AG10803 (cell line): ENCODE data around the gene KIFC3.
"Not testable (repeated sequence)": the region's sequence is repeated elsewhere in the genome, so short reads cannot be mapped to it uniquely, and the experiment has no call there.

Experiments
- DNase-seq: peaks from one replicate; pipeline ENCODE4 v3.0.0; 2010; ENCODE audit warnings: low read depth
- H3K4me3 ChIP-seq: 2 replicates; pipeline ENCODE4 v1.5.1; 2011; ENCODE audit warnings: mild to moderate bottlenecking, low read length, control low read depth
- CTCF ChIP-seq: conservative IDR thresholded peaks from 2 replicates; pipeline ENCODE4 v1.5.1; 2011; ENCODE audit warnings: mild to moderate bottlenecking, low read length, control low read depth, inconsistent platforms

The KIFC3 gene

DNA sequence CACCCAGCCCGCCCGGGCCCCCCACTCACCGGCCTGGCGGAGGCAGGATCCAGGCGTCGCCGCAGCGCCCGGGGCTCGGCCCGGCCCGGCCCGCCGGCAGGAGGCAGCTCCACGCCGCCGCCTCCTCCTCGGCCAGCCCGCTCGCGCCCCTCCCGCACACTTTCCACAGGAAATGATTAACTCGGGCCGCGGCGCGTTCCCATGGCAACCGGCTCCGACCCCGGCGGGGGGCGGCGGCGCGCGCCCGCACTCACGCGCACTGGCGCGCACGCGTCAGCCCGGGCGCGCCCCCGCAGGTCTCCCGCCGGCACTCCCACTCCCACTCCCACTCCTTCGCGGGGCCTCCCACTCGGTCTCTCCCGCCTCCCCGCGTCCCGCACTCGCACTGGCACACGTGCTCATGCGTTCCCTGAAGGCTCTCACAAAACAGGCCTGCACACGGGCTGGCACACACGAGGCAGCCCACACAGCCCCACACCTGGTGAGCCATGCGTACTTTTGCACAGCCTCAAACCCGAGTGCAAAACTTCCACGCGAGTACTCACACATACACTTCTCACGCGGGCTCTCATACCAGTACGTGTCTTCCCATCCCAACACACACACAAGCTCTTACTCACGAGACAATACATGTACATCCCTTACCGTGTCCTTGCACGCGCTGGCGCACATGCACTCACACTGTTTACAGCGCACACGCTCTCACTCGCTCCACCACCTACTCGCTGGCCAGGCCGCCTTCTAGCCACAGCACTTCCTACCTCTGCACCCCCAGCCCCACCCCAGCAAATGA lies at the start of gene KIFC3:
TSS of gene KIFC3 (minus strand) at position 151 of the 793 bp plus-strand sequence. CDS start 4,248 bp downstream, outside the sequence.
- H3K4me3 ChIP-seq, result peak within 1 kb of the TSS; percentile 82
- DNase-seq, result peak; percentile 74
- no peak for TF ChIP-seq CTCF

DNA sequence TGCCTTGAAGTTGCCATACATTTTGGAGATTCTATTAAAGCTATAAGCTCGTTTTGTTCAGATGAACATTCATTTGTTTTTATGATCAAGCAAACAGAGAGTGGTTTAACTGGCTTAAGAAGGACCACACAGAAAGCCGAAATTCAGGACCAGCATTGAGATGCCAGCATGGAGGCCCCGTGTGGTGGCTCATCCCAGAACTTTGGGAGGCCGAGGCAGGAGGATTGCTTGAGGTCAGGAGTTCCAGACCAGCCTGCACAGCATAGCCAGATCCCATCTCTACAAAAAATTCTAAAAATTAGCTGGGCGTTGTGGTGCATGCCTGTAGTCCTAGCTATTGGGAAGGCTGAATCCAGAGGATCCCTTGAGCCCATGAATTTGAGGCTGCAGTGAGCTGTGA lies 45.9 kb upstream of the KIFC3 start:
- DNase-seq, result no peak
- H3K4me3 ChIP-seq, result no peak overlapping the region
- no peak for TF ChIP-seq CTCF

- not testable (repeated sequence) for H3K4me3 ChIP-seq, DNase-seq
Observed at GRCh38 chr16:57846931-57847330, 44.6 kb upstream of the KIFC3 start.

DNA sequence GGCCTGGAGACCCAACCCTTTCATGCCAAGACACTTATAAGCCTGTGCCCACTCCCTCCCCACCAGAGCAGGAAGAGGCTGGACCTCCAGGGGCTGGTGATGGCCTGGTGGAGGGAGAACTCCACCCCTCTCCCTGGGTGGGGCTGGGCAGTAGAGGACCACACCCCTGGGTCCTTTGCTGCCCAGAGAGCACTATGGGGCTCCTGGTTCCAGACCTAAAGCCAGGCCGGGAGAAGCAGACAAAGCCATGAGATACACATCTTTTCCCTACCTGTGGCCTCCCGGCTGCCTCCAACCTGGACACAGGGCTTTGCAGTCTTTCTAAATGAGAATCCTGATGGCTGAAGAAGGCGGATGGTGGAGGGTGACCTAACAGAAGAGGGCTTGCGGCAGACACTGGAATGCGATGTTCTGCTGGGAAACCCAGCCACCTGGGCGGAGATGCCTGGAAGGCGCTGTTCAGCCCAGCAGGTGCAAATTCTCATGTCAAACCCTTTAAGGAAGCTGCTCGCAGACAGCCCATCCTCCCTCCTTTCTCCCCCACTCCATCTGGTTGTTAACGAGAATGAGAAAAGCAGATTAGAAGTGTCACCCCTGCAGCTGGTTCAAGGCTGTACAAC lies 43.9 kb upstream of the KIFC3 start:
- DNase-seq, result no peak
- no peak overlapping the region for H3K4me3 ChIP-seq
- no peak for TF ChIP-seq CTCF

DNA sequence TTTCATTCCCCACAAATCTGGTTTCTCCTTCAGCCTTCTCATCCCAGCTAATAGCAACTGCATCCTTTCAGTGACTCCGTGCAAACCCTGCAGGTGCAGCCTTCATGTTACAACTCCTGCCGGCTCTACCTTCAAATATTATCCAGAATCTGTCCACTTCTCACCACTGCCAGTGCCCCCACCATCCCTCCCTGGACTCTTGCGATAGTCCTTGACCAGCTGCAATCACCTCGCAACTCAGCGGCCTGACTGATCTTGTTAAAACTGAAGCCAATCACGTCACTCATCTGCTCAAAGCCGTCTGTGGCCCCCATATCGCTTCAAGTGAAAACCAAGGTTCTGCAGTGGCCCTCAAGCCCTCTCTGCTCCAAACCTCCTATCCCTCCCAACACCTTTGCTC lies 42.8 kb upstream of the KIFC3 start:
- no peak for TF ChIP-seq CTCF
- DNase-seq, result no peak

DNA sequence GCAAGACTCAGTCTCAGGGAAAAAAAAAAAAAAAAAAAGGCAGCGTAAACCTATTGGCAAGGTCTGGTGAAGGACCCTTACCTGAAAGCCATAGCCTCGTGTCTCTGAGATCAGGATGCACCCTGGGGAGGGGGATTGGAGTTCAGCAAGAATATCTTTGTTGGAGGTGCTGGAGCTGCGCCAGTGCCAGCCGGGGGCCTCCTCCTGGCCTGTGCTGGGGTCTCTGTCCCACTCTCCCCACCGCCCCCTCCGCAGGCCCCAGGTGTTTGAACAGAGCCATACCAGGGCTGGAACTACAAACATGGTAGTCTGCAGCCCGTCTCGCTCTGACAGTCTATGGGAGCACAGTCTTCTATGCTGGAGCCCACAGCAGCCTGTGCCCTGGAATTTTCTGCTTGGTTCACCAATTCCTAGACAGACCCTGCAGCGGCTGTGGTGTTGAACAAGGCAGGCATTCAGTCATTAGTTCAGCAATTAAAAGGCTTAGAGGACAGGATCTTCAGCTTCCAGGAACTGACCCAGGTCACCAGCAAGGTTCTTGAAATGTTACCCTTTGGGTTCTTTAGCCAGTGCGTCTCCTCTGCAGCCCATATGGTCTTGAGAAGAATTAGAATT lies 42.2 kb upstream of the KIFC3 start:
- no peak for TF ChIP-seq CTCF
- no peak overlapping the region for H3K4me3 ChIP-seq
- DNase-seq, result no peak

More for the DNA sequence above, 42.8 kb upstream of the KIFC3 start:
- H3K4me3 ChIP-seq, result no peak overlapping the region

- DNase-seq, result no peak
- TF ChIP-seq CTCF, result no peak
- no peak overlapping the region for H3K4me3 ChIP-seq
Observed at GRCh38 chr16:57843400-57843799, 41.1 kb upstream of the KIFC3 start.
